Smooth muscle cell (in vitro differentiated cells): ENCODE data around the gene CUX1. TPM values are rescaled to one million over a fixed set of nuclear protein-coding genes. Genes with fewer than 3 reads are reported as not detected.

Source experiments
- DNase-seq: peaks from one replicate; lab custom pipeline; 2025; ENCODE audit not compliant: unreplicated experiment; lab: John Stamatoyannopoulos, UW
- H2AFZ ChIP-seq: fragments of 200-600 bp; sonication (generic); 2 replicates; pipeline ENCODE4 v1.6.0; 2016; ENCODE audit warnings: antibody characterized with exemption, low read depth, mild to moderate bottlenecking
- H3F3A ChIP-seq: fragments of 200-600 bp; sonication (generic); 2 replicates; pipeline ENCODE4 v1.6.0; 2017; ENCODE audit warnings: antibody characterized with exemption, low read depth
- H3K27ac ChIP-seq: fragments of 200-600 bp; sonication (generic); 2 replicates; pipeline ENCODE4 v1.5.1; 2016; ENCODE audit warnings: low read depth, mild to moderate bottlenecking
- H3K27me3 ChIP-seq: fragments of 200-600 bp; sonication (generic); 2 replicates; pipeline ENCODE4 v1.6.1; 2016; ENCODE audit warnings: low read depth, mild to moderate bottlenecking
- H3K36me3 ChIP-seq: fragments of 200-600 bp; sonication (generic); 2 replicates; pipeline ENCODE4 v1.5.1; 2016; ENCODE audit warnings: low read depth
- H3K4me1 ChIP-seq: fragments of 200-600 bp; sonication (generic); 2 replicates; pipeline ENCODE4 v1.5.1; 2016; ENCODE audit warnings: low read depth
- H3K4me2 ChIP-seq: fragments of 200-600 bp; sonication (generic); 2 replicates; pipeline ENCODE4 v1.6.0; 2016; ENCODE audit warnings: mild to moderate bottlenecking
- H3K4me3 ChIP-seq: fragments of 200-600 bp; sonication (generic); 2 replicates; pipeline ENCODE4 v1.5.1; 2016; ENCODE audit warnings: mild to moderate bottlenecking
- H3K79me2 ChIP-seq: fragments of 200-600 bp; sonication (generic); 2 replicates; pipeline ENCODE4 v1.6.0; 2016; ENCODE audit warnings: low read depth, mild to moderate bottlenecking
- H3K9ac ChIP-seq: fragments of 200-600 bp; sonication (generic); 2 replicates; pipeline ENCODE4 v1.6.0; 2016; ENCODE audit warnings: low read depth
- H3K9me3 ChIP-seq: fragments of 200-600 bp; sonication (generic); replicated peaks from 2 replicates; pipeline ENCODE4 v1.5.1; 2016; ENCODE audit warnings: low read depth
- H4K20me1 ChIP-seq: fragments of 200-600 bp; sonication (generic); 2 replicates; pipeline ENCODE4 v1.6.0; 2016; ENCODE audit warnings: low read depth
- CTCF ChIP-seq: fragments of 200-600 bp; sonication (generic); IDR thresholded peaks from 2 replicates; pipeline ENCODE4 v1.5.1; 2017; ENCODE audit warnings: borderline replicate concordance, mild to moderate bottlenecking, antibody characterized with exemption; ENCODE audit not compliant: insufficient read depth, poor library complexity, severe bottlenecking
- WGBS: methylation state at CpG from one replicate; pipeline ENCODE4 v1.1.7; 2016; ENCODE audit warnings: low lambda C conversion rate; 5-methylcytosine and 5-hydroxymethylcytosine counted together
- polyA plus RNA-seq: library from polyadenylated mRNA; unstranded; fragments of >200 nt; fragmentation: Nextera tagmentation; extraction: Ambion mirVana; gene quantifications from 2 replicates; pipeline ENCODE4 v1.2.1, GENCODE V29; 2016
- total RNA-seq: library from RNA; depleted of rRNA; stranded (reverse); fragments of >200 nt; gene quantifications from 2 replicates; pipeline ENCODE4 v1.2.3, GENCODE V29; 2014

Gene CUX1
- total and polyA plus RNA-seq, 2 experiments from 2014 or later, result 56.3 to 78.4 TPM

GRCh38 chr7:102272917-102273748 lies 455.7 kb downstream of the CUX1 start:
- no peak overlapping the region for H3K9ac ChIP-seq
- H3K9me3 ChIP-seq, result no peaks in the 10 kb centered on the region
- 92% methylated on average over 16 of the region's 16 CpGs for whole genome bisulfite sequencing
- no peak overlapping the region for H3K4me3 ChIP-seq
- H3K79me2 ChIP-seq, result no peaks in the 10 kb centered on the region
- H3K4me1 ChIP-seq, result peaks cover 2% of the 10 kb centered on the region
- no peaks in the 10 kb centered on the region for H3K36me3 ChIP-seq
- H3F3A ChIP-seq, result no peaks in the 10 kb centered on the region
- H4K20me1 ChIP-seq, result no peaks in the 10 kb centered on the region
- no peak for DNase-seq
- H3K27me3 ChIP-seq, result no peaks in the 10 kb centered on the region
- no peak for TF ChIP-seq CTCF
- no peak overlapping the region for H3K27ac ChIP-seq
- H2AFZ ChIP-seq, result no peak overlapping the region
- H3K4me2 ChIP-seq, result no peak overlapping the region

GRCh38 chr7:102273749-102274712 lies 456.6 kb downstream of the CUX1 start:
- no peak overlapping the region for H3K9ac ChIP-seq
- no peaks in the 10 kb centered on the region for H3F3A ChIP-seq
- no peaks in the 10 kb centered on the region for H3K9me3 ChIP-seq
- H4K20me1 ChIP-seq, result no peaks in the 10 kb centered on the region
- TF ChIP-seq CTCF, result no peak
- 78% methylated on average over 23 of the region's 23 CpGs for WGBS
- no peak overlapping the region for H2AFZ ChIP-seq
- no peak overlapping the region for H3K27ac ChIP-seq
- H3K4me2 ChIP-seq, result no peak overlapping the region
- H3K36me3 ChIP-seq, result no peaks in the 10 kb centered on the region
- H3K27me3 ChIP-seq, result no peaks in the 10 kb centered on the region
- no peak for DNase-seq
- no peak overlapping the region for H3K4me3 ChIP-seq
- H3K4me1 ChIP-seq, result peaks cover 2% of the 10 kb centered on the region
- H3K79me2 ChIP-seq, result no peaks in the 10 kb centered on the region

- no peak for DNase-seq
- H3K9ac ChIP-seq, result no peak overlapping the region
- H3K27me3 ChIP-seq, result no peaks in the 10 kb centered on the region
- no peak overlapping the region for H3K4me2 ChIP-seq
- no peaks in the 10 kb centered on the region for H3K79me2 ChIP-seq
- H3K4me3 ChIP-seq, result no peak overlapping the region
- no peaks in the 10 kb centered on the region for H3K9me3 ChIP-seq
- no peaks in the 10 kb centered on the region for H4K20me1 ChIP-seq
- no peaks in the 10 kb centered on the region for H3K36me3 ChIP-seq
- TF ChIP-seq CTCF, result no peak
- WGBS, result 86% methylated on average over 10 of the region's 10 CpGs
- H3K4me1 ChIP-seq, result peaks cover 2% of the 10 kb centered on the region
- no peak overlapping the region for H2AFZ ChIP-seq
- H3F3A ChIP-seq, result no peaks in the 10 kb centered on the region
- no peak overlapping the region for H3K27ac ChIP-seq
Observed at GRCh38 chr7:102275123-102275703, 457.8 kb downstream of the CUX1 start.
